ENCODE data around the gene PPFIA2. TPM values are rescaled to one million over a fixed set of nuclear protein-coding genes. Genes with fewer than 3 reads are reported as not detected.

The PPFIA2 gene
- total RNA-seq, 4 donors from 2014 or later = 2.0 to 6.6 (median 3.2) TPM; not detected in 1

GRCh38 chr12:81572411-81572810 lies 186.7 kb downstream of the PPFIA2 start:
- no peaks in the 10 kb centered on the region for H3K36me3 ChIP-seq
- TF ChIP-seq POLR2A (IDR thresholded peaks at IDR 0.05) = no peak
- TF ChIP-seq CTCF (IDR thresholded peaks at IDR 0.05) = no peak
- no peaks in the 10 kb centered on the region for H3K27me3 ChIP-seq
- no peaks in the 10 kb centered on the region for H3K9me3 ChIP-seq
- no peaks in the 10 kb centered on the region for H3K4me1 ChIP-seq
- no peak overlapping the region for H3K27ac ChIP-seq
- no peak for DNase-seq
- no peak overlapping the region for H3K4me3 ChIP-seq

- no peaks in the 10 kb centered on the region for H3K9me3 ChIP-seq
- no peak overlapping the region for H3K27ac ChIP-seq
- DNase-seq = no peak
- no peaks in the 10 kb centered on the region for H3K36me3 ChIP-seq
- no peaks in the 10 kb centered on the region for H3K4me1 ChIP-seq
- TF ChIP-seq CTCF (IDR thresholded peaks at IDR 0.05) (no peak), POLR2A (IDR thresholded peaks at IDR 0.05) (no peak)
- H3K4me3 ChIP-seq = no peak overlapping the region
- H3K27me3 ChIP-seq = no peaks in the 10 kb centered on the region
These were observed 188.9 kb downstream of the PPFIA2 start for GRCh38 chr12:81570234-81570633.

- TF ChIP-seq POLR2A (IDR thresholded peaks at IDR 0.05) (no peak), CTCF (IDR thresholded peaks at IDR 0.05) (no peak)
- no peak for DNase-seq
- Histone ChIP-seq H3K27me3 (no peaks in the 10 kb centered on the region), H3K27ac (no peak overlapping the region), H3K4me3 (no peak overlapping the region), H3K9me3 (no peaks in the 10 kb centered on the region), H3K4me1 (no peaks in the 10 kb centered on the region), H3K36me3 (no peaks in the 10 kb centered on the region)
These were observed 194.9 kb downstream of the PPFIA2 start for GRCh38 chr12:81564237-81564636.

- H3K9me3 ChIP-seq = no peaks in the 10 kb centered on the region
- TF ChIP-seq CTCF (IDR thresholded peaks at IDR 0.05) = no peak
- TF ChIP-seq POLR2A (IDR thresholded peaks at IDR 0.05) = no peak
These were observed 201.1 kb downstream of the PPFIA2 start for GRCh38 chr12:81558031-81558430.

GRCh38 chr12:81546811-81547210 lies 212.3 kb downstream of the PPFIA2 start:
- no peak overlapping the region for H3K4me3 ChIP-seq
- no peak for DNase-seq
- no peak for TF ChIP-seq POLR2A (IDR thresholded peaks at IDR 0.05)
- TF ChIP-seq CTCF (IDR thresholded peaks at IDR 0.05) = no peak
- no peak overlapping the region for H3K27ac ChIP-seq
- no peaks in the 10 kb centered on the region for H3K4me1 ChIP-seq
- no peaks in the 10 kb centered on the region for H3K9me3 ChIP-seq
- no peaks in the 10 kb centered on the region for H3K36me3 ChIP-seq
- no peaks in the 10 kb centered on the region for H3K27me3 ChIP-seq

More at GRCh38 chr12:81558031-81558430, 201.1 kb downstream of the PPFIA2 start:
- DNase-seq = no peak
- Histone ChIP-seq H3K4me1 (no peaks in the 10 kb centered on the region), H3K36me3 (no peaks in the 10 kb centered on the region), H3K4me3 (no peak overlapping the region), H3K27ac (no peak overlapping the region), H3K27me3 (no peaks in the 10 kb centered on the region)

- H3K27ac ChIP-seq = no peak overlapping the region
- H3K27me3 ChIP-seq = no peaks in the 10 kb centered on the region
- H3K9me3 ChIP-seq = no peaks in the 10 kb centered on the region
- no peak overlapping the region for H3K4me3 ChIP-seq
- H3K36me3 ChIP-seq = no peaks in the 10 kb centered on the region
- no peaks in the 10 kb centered on the region for H3K4me1 ChIP-seq
- TF ChIP-seq POLR2A (IDR thresholded peaks at IDR 0.05) (no peak), CTCF (IDR thresholded peaks at IDR 0.05) (no peak)
- no peak for DNase-seq
These were observed 215.5 kb downstream of the PPFIA2 start for GRCh38 chr12:81543621-81544139.

Data from Peyer's patch (tissue), 4 donors.